ENCODE results near the gene TMBIM4.

TMBIM4 gene

DNA sequence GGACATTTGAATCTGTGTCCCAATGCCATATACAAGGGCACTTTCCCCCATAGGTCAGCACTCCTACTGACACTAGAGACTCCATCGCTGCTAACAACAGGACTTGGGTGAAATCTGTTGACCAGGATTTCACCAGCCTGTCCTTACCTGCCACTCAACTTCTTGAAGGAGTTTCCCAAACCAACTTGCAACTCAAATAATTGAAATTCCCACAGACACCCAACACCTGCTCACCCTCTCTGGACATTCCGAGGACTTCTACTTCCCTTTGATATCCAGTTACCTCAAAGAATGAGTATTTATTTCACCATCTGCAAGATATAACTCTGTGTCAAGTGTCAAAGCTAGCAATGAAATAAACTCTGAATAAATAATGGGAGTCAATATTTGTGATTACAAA lies 83.8 kb downstream of the TMBIM4 start:
- no peak for DNase-seq

Measured in SHP77 (cell line).